Astrocyte of the cerebellum (primary cell): ENCODE measurements around the gene CSE1L.
"Not testable (repeated sequence)": the region's sequence is repeated elsewhere in the genome, so short reads cannot be mapped to it uniquely, and the experiment has no call there.

Experiments used
- DNase-seq: peaks from one replicate; pipeline ENCODE4 v3.0.0-alpha.2; 2011; ENCODE audit warnings: low read depth
- H3K4me3 ChIP-seq: 2 replicates; pipeline ENCODE4 v1.5.1; 2011; ENCODE audit warnings: mild to moderate bottlenecking, low read depth, low read length, moderate library complexity
- in situ Hi-C: cut with HindIII; loops from 2 replicates; pipeline ENCODE4 v1.10.0; 2017; ENCODE audit warnings: low sequenced_read_pairs
- TF ChIP-seq, protein P1 (sequence below): IDR thresholded peaks from 2 replicates; pipeline ENCODE4 v1.5.1; 2012; ENCODE audit warnings: low read length, low read depth, moderate library complexity, mild to moderate bottlenecking; ENCODE audit errors: missing control alignments

CSE1L gene

DNA sequence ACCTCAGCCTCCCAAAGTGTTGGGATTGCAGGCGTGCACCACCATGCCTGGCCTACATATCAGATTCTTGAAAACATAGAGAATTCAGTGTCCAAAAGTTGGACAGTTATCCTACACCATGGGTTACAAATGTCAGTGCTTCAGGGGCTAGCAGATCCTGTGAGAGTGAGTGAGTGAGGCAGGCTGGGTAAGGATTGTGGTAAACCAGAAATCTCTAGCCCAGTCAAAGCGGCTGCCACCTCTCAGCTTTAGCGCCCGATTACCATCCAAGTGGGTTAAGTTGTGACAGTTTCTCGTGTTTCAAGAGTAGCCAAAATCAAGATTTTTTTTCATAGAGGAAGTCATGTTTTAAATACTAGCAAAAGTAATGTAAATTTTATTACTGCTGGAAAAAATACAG is 21.9 kb upstream of the CSE1L start:
- TF ChIP-seq, protein P1, sequence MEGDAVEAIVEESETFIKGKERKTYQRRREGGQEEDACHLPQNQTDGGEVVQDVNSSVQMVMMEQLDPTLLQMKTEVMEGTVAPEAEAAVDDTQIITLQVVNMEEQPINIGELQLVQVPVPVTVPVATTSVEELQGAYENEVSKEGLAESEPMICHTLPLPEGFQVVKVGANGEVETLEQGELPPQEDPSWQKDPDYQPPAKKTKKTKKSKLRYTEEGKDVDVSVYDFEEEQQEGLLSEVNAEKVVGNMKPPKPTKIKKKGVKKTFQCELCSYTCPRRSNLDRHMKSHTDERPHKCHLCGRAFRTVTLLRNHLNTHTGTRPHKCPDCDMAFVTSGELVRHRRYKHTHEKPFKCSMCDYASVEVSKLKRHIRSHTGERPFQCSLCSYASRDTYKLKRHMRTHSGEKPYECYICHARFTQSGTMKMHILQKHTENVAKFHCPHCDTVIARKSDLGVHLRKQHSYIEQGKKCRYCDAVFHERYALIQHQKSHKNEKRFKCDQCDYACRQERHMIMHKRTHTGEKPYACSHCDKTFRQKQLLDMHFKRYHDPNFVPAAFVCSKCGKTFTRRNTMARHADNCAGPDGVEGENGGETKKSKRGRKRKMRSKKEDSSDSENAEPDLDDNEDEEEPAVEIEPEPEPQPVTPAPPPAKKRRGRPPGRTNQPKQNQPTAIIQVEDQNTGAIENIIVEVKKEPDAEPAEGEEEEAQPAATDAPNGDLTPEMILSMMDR = no peak
- in situ Hi-C loops = no loop called here
- no peak for DNase-seq
- no peak overlapping the region for H3K4me3 ChIP-seq

- DNase-seq, H3K4me3 ChIP-seq, in situ Hi-C loops: not testable (repeated sequence)
Measured at GRCh38 chr20:49028177-49028576, 17.9 kb upstream of the CSE1L start.

DNA sequence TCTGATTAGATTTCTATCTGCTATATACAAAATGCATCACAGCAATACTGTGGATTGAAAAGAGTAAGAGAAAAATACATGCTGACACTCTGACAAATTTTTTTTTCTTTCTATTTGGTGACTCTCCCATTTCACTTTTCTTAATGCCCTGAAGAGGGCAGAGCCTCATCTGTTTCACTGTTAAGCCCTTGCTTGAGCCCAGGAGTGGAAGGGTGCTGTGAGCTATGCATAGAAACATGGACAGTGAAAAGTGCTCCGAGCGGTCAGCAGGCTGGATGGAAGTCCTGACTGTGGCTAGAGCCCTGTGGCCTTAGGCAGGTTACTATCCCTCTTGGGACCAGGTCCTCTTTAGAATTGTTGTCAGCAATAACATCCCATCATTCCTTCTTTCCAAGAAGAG is 17.4 kb upstream of the CSE1L start:
- in situ Hi-C loops = no loop called here
- TF ChIP-seq, protein P1 = peak; percentile 49
- DNase-seq = no peak
- no peak overlapping the region for H3K4me3 ChIP-seq

DNA sequence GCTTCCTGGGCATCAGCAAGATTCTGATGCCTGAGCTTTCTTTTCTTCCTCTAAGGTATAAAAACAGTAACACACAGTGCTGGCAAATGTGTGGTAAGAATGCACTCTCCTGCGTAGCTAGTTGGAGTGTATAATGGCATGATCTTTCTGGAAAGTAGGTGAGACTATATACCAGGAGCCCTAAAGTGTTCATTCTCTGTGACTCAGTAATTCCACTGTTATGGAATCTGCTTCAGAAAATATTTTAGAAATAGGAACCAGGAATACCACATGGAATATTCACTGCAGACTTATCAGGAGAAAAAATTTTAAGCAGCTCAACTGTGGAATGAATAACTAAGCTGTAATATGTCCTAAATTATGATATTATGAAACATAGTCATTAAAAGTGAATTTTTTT is 16.9 kb upstream of the CSE1L start:
- TF ChIP-seq, protein P1 = no peak
- in situ Hi-C loops = no loop called here
- DNase-seq = no peak
- H3K4me3 ChIP-seq = no peak overlapping the region

DNA sequence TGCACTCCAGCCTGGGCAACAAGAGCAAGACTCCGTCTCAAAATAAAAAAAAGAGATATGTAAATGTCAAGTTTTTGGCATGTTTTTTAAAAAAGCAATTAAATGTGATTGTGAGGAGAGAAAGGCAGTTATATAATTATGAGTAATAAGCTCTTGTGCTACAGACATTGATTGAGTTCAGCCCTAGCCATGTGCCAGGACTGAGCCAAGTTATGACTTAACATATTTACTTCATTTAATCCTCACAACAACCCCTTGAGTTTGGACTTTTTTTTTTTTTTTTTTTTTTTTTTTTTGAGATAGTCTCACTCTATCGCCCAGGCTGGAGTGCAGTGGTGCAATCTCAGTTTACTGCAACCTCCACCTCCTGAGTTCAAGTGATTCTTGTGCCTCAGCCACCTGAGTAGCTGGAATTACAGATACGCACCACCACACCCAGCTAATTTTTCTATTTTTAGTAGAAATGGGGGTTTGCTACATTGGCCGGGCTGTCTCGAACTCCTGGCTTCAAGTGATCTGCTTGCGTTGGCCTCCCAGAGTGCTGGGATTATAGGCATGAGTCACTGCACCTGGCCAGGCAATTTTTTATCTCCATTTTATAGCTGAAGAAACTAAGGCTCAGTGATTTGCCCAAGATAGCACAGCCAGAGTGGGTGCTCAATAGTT is 15.0 kb upstream of the CSE1L start:
- no peak for DNase-seq
- in situ Hi-C loops = no loop called here
- H3K4me3 ChIP-seq = no peak overlapping the region
- TF ChIP-seq, protein P1 = no peak

DNA sequence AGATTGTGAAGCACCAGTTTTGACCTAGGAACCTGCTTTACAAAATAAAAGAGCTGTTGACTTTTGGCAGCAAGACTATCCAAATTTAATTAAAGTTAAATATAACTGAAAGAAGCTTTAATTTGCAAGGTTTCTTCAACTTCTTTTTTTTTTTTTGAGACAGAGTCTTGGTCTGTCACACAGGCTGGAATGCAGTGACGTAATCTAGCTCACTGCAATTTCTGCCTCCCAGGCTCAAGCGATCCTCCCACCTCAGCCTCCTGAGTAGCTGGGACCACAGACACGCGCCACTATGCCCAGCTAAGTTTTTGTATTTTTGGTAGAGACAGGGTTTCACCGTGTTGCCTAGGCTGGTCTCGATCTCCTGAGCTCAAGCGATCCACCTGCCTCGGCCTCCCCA is 13.7 kb upstream of the CSE1L start:
- in situ Hi-C loops = no loop called here
- DNase-seq = no peak
- TF ChIP-seq, protein P1 = no peak
- H3K4me3 ChIP-seq = no peak overlapping the region

DNA sequence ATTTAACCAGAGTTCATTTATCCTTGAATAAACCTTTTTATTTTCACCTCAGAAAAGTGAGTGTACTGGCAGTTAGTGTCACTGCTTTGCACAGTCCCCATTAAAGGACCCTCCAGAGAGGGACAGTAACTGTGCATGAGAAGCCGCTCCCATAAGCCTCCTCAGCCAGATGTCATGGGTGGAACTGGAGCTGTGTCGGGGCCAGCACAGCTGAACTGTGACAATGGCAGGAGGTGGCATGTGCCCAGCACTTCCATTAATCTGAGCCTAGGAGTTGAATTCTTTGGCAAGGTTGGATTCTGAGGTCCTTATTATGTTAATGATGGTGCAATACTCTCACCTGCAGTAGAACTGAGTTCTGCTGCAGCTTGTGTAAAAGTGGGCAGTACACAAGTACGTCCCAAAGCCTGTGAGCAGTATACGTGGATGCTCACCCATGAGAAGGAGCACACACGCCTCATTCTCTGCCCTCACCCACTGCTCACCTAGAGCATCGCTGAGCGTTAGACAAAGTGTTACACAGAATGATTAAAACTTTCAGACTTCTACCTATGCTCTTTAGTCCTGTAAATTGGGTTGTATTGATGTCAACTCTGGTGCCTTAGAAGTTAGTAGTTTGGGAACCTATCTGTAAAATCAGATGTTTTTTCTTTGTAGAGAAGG is 11.9 kb upstream of the CSE1L start:
- in situ Hi-C loops = no loop called here
- H3K4me3 ChIP-seq = no peak overlapping the region
- TF ChIP-seq, protein P1 = no peak
- DNase-seq = no peak
